RKO (cell line): Measurements from ENCODE around the gene BDP1.
"Not testable (repeated sequence)": the region's sequence is repeated elsewhere in the genome, so short reads cannot be mapped to it uniquely, and the experiment has no call there.

Source experiments
- DNase-seq: peaks from one replicate; pipeline ENCODE4 v3.0.0-alpha.2; 2016; ENCODE audit warnings: low spot score

BDP1 gene

GRCh38 chr5:71471193-71471592 is 15.7 kb downstream of the BDP1 start:
- peak; percentile 30 for DNase-seq

DNA sequence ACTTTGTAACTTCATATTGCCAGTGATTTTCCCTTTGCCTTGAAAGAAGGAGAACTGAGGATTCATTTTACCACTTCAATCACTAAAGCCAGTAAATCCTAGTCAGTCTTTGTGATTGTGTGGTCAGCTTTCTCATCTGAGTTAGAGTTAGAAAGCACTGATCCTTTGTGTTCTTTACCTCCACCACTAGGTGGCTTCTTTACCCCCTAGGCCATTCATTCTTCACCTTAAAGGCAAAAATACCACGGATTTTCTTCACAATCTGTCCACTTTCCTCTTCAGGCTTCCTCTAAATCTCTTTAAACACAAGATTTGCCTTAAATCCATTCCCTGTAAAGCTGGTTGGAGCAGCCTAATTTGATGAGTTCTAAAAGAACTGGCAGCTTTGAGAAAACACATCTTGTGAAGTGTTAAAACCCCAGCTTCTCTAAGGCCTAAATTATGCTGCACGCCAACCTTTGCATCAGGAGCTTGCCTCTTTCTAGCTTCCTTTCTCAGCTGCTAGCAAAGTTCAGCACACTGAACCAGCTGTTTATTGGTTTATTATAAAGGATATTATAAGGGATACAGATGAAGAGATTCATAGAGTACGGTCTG is 20.4 kb downstream of the BDP1 start:
- peak; percentile 59 for DNase-seq

DNA sequence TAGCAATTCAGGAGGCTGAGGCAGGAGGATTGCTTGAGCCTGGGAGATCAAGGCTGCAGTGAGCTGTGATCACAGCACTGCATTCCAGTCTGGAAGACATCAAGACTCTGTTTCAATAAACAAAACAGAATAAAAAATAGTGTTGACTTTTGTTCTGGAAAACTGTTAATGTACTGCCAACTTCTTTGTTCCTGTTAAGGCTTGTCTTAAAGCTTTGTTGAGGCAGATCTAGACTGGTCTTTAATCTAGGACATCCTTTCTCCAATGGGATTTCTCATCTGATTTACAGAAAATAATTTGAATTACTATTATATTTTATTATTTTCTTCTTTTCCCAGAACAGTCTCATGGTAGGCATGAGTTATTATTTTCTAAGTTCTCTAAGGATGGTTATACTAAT is 26.0 kb downstream of the BDP1 start:
- no peak for DNase-seq

GRCh38 chr5:71482132-71482531 is 26.7 kb downstream of the BDP1 start:
- no peak for DNase-seq

GRCh38 chr5:71483355-71483754 is 27.9 kb downstream of the BDP1 start:
- DNase-seq = no peak

GRCh38 chr5:71492817-71493615 is 37.6 kb downstream of the BDP1 start:
- no peak for DNase-seq

DNA sequence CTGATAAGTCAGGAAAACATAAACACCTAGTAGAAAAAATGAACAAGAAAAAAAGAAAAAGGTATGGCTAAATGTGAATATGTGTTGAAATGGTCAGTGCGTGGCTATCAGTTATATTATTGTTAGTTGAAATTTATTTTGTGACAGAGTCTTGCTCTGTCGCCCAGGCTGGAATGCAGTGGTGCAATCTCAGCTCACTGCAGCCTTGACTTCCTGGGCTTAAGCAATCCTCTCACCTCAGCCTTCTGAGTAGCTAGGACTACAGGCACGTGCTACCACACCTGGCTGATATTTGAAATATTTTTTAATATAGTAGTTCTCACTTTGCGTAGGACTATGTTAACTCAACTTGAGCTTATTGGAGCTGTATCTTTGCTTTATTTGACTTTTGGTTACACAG is 38.8 kb downstream of the BDP1 start:
- DNase-seq = not testable (repeated sequence)

DNA sequence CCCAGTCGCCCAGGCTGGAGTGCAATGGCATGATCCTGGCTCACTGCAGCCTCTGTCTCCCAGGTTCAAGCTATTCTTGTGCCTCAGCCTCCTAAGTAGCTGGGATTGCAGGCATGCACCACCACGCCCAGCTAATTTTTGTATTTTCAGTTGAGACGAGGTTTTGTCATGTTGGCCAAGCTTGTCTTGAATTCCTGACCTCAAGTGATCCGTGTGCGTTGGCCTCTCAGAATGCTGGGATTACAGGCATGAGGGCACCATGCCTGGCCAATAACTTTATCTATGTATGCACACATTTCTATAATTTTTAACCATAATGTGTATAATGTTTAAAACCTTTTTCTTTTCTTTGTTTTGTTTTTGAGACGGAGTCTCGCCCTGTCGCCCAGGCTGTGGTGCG is 43.3 kb downstream of the BDP1 start:
- not testable (repeated sequence) for DNase-seq

DNA sequence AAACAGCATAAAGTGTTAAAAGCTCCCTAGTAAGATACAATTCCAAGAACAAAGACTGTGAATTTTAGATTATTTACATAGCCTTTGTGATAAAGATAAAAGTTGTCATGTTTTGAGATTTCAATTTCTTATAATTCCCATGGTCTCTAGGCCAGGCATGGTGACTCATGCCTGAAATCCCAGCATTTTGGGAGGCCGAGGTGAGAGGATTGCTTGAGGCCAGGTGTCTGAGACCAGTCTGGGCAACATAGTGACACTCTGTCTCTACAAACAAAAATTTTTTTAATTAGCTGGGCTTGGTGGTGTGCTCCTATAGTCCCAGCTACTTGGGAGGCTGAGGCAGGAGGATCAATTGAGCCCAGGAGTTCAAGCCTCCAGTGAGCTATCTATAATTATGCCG is 48.1 kb downstream of the BDP1 start:
- no peak for DNase-seq

GRCh38 chr5:71522151-71522550 is 66.7 kb downstream of the BDP1 start:
- DNase-seq = no peak

GRCh38 chr5:71525611-71526010 is 70.2 kb downstream of the BDP1 start:
- DNase-seq = not testable (repeated sequence)

- DNase-seq = peak; percentile 46
Measured at GRCh38 chr5:71528206-71528605, 72.8 kb downstream of the BDP1 start.

- DNase-seq = no peak
Measured at GRCh38 chr5:71529682-71530081, 74.2 kb downstream of the BDP1 start.

DNA sequence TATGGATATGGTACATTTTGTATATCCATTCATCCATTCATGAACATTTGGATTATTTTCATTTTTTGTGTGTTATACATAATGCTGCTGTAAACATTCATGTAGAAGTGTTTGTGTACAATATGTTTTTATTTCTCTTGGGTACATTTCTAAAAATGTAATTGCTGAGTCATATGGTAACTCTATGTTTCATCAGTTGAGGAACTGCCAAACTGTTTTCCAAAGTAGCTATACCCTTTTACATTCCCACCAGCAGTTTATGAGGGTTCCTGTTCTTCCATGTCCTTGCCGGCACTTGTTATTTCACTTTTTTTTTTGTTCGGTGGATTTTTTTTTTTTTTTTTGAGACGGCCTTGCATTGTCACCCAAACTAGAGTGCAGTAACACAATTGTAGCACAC is 77.7 kb downstream of the BDP1 start:
- DNase-seq = no peak

DNA sequence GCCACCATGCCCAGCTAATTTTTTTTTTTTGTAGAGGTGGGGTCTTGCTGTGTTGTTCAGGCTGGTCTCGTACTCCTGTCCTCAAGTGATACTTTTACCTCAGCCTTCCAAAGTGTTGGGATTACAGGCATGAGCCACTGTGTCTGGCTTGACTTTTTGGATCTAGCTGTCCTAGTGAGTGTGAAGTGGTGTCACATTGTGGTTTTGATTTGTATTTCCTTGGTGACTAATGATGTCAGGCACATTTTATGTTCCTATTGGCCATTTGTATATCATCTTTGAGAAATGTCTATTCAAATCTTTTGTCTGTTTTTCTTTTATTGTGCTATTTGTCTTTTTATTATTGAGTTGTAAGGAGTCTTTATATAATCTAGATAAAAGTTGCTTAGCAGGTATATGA is 78.2 kb downstream of the BDP1 start:
- peak; percentile 45 for DNase-seq

GRCh38 chr5:71537687-71538086 is 82.2 kb downstream of the BDP1 start:
- DNase-seq = no peak

GRCh38 chr5:71550885-71551284 is 95.4 kb downstream of the BDP1 start:
- not testable (repeated sequence) for DNase-seq

DNA sequence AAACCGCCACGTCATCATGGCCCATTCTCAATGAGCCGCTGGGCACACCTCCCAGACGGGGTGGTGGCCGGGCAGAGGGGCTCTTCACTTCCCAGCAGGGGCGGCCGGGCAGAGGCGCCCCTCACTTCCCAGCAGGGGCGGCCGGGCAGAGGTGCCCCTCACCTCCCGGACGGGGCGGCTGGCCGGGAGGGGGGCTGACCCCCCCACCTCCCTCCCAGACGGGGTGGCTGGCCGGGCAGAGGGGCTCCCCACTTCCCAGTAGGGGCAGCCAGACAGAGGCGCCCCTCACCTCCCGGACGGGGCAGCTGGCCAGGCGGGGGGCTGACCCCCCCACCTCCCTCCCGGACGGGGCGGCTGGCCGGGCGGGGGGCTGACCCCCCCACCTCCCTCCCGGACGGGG is 96.1 kb downstream of the BDP1 start:
- DNase-seq = not testable (repeated sequence)

GRCh38 chr5:71552026-71552749 is 96.7 kb downstream of the BDP1 start:
- DNase-seq = not testable (repeated sequence)

DNA sequence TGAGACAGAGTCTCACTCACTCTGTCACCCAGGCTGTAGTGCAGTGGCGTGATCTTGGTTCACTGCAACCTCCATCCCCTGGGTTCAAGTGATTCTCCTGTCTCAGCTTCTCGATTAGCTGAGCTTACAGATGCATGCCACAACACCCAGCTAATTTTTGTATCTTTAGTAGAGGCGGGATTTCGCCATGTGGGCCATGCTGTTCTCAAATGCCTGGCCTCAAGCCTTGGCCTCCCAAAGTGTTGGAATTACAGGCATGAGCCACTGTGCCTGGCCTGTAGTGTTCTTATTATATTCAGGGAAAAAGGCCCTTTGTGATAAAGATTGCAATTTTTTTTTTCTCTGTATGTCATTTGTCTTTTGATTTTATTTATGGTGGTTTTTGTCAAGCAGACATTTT is 107.7 kb downstream of the BDP1 start:
- DNase-seq = no peak

DNA sequence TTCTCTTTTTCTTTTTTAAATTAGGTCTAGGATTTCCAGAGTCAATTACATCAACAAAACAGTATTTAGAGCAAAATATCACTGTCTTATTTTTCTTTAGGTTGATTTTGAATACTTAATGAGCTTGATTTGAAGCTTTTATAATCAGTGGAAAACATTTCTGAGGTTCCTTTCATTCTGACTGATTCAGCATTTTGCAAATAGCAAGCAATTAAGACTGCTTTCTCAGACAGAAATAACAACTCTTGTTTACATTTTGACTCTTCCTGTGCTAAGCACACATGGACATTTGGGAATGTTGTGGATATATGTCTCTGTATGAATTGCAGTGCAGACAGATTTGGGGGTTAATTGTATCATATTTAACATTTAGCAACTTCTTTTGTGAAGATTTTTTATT is 109.4 kb downstream of the BDP1 start:
- no peak for DNase-seq

GRCh38 chr5:71569748-71570509 is 114.5 kb downstream of the BDP1 start:
- DNase-seq = no peak
